Endometrial microvascular endothelial cells (primary cell): ENCODE data around the gene NUDT17. TPM values are rescaled to one million over a fixed set of nuclear protein-coding genes. Genes with fewer than 3 reads are reported as not detected.

ENCODE experiments used
- in situ Hi-C: cut with HindIII; loops from 2 replicates; pipeline ENCODE4 v1.10.0; 2017; ENCODE audit warnings: low sequenced_read_pairs, low pct_unique_long_range_greater_than_20kb; ENCODE audit errors: inconsistent ontology term
- total RNA-seq: library from RNA; depleted of rRNA; stranded (reverse); fragments of >200 nt; gene quantifications from one replicate; pipeline ENCODE4 v1.2.3, GENCODE V29; 2015; ENCODE audit errors: inconsistent ontology term

The NUDT17 gene
- total RNA-seq, 1 donor from 2014 or later = 5.4 TPM

DNA sequence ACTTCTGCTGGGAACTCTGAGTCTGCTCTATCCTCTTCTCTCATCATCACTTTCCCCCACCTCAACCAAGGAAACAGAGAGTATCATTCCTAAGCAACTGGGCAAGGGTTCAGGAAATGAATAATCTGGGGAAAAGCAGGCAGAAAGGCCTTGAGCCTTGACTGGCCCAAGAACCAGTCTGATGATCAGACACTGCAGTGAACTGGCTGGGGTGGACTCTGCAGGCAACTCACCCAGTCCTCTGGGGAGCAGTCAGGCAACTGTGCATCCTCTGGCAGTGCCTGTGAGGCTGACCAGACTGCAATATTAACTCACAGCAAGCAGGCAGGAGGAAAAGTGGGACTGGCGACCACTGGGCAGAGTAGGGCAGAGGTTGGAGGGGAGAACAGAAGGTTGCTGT lies 39.2 kb downstream of the NUDT17 start:
- in situ Hi-C loops = no loop called here

- in situ Hi-C loops = no loop called here
Observed at GRCh38 chr1:145885738-145886287, 40.4 kb downstream of the NUDT17 start, which contains the start of gene ANKRD35. Gene ANKRD35, minus strand, starts transcription at chr1:145885866. Its CDS starts 108 bp downstream, at chr1:145885758.

- in situ Hi-C loops = no loop called here
Observed at GRCh38 chr1:145886390-145886789, 41.0 kb downstream of the NUDT17 start.

DNA sequence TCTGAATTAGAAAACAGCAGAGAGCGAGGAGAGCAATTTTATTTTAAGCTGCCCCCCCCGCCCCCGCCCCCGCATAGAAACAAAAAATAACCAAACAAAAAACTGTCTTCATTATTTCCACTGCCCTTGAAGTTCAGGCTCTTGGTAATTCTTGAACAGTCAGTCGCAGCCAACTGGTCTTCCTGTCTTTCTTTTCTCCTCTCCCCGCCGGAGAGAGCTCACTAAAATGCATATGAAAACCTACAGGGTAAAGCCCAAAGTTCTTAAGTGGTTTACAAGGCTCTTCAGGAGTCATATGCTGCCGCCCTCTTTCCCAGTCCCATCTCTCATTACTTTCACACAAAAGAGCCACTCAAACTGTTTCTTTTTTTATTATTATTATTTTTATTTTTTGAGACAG lies 41.4 kb downstream of the NUDT17 start:
- in situ Hi-C loops = no loop called here

DNA sequence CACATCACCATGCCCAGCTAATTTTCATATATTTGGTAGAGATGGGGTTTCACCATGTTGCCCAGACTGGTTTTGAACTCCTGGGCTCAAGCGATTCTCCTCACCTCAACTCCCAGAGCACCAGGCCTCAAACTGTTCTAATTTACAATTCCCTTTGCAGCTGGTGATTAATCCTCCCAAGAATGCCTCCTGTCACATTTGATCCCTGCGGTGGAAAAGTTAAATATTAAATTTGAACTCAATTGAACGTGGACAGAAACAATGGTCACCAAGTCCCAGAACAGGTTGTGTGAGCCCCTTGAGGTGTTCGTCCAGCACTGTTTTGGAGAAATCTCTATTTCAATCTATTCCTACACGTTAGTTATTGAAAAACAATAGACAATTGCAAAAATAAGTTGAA lies 42.2 kb downstream of the NUDT17 start:
- in situ Hi-C loops = no loop called here

DNA sequence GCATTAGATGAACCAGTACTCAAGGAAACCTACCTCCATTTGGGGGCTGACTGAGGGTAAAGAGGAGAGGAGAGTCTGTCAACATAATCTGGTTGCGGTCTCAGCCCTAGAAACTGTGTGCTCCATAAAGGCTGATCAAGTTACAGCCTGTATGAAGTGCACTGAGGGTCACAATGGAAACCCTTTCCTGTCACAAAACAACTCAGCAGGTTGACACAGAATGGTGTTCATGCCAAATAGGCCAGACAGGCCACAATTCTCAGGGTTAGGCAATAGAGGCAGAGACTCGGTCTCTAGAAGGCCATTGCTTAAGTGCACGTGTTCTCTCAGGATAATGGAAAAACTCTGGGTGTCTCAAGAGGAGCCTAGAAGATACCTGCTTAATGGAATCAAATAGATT lies 44.3 kb downstream of the NUDT17 start:
- in situ Hi-C loops = no loop called here

DNA sequence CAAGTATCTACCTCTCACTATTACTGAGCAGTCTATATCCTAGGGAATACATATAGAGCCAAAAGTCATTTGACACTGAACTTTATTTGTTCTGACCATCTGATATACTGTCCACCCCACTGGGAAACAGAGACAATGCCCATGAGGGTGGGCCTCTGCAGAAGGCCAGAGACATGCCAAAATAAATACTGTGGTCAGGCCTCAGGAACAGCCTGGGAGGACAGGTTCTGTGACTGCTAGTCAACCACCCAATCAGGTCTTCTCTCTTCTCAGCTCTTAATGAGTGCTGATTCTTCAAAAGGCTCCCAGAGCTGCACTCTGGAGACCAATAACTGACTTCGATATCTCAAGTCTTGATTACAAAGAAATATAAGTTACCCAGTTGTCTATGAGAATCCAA lies 45.7 kb downstream of the NUDT17 start:
- in situ Hi-C loops = no loop called here

GRCh38 chr1:145891587-145892485 lies 46.4 kb downstream of the NUDT17 start:
- in situ Hi-C loops = no loop called here

DNA sequence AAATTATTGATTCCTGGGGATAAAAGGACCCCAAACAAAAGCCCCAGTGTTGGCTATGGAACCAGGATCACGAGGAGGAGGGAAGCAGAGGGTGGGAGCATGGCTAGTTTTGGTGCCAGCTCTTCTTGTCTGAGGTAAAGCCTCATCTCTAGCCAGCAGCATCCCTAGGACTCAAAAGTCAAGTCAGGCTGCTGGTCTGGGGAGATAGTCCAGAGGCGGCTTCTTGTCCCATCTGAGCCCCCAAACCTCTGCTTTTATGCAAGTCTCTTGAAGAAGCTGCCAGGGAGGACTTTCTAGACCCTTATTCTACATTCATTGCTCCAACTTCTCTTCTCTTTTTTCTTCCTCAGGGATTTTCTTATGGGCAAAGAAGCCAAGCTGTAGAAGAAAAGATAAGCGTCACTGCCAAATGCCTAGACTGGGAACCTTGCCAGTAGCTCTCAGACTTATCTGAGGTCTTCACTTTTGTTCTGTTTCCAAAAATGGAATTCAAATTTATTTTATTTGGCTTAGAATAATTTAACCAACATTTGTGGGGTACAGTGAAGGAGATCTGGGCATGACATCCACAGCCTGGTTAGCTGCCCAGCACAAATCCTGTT lies 47.2 kb downstream of the NUDT17 start:
- in situ Hi-C loops = no loop called here

DNA sequence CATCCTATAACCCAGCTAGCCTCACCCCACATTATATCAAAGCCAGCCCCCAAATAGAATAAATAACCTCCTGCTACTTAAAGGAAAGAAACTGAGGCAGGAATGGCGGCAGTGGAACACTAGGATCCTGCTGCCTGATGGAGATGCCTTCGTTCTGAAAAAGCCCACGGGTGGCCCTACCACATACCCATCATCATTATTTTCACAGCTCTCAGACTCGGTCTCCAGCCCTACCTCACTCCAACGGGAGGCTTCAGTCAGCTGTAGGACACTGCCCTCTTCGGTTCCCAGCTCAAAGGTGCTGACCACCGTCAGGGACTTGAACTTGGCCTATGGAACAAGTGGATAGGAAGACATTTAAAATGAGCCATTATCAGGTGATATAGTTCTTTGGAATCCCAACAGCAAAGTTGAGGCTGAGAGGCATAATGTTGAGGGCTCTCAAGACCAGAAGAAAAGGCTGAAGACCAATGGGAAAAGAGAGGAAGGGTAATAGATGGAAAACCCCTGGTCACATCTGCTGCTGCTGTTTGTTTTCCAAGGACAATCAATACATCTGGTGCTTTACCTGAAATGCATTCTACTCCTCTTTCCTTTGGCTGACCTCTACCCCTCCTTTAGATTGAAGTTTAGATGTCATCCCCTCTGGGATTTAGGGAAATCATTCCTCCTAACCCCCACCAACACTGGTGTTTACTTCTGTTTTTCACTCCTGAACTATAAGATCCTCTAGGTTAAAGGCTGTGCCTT lies 48.1 kb downstream of the NUDT17 start:
- in situ Hi-C loops = no loop called here

DNA sequence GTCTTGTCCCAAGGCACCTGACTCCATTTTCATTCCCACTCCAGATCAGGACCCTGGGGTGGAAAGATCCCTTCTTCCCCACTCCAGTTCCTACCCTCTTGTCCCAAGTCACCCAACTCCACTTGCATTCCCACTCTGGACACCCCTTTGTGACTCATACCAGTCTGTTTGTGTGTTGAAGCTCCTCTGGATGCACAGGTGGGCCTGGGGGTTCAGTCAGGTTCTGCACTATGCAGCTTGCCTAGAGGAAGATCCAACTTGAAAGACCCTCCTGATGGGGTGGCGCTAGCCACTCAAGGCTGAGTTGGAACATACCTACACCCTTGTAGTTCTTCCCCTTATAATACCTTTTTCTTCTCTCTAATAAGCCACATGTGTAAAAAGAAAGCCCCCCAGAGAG lies 50.0 kb downstream of the NUDT17 start:
- in situ Hi-C loops = no loop called here

DNA sequence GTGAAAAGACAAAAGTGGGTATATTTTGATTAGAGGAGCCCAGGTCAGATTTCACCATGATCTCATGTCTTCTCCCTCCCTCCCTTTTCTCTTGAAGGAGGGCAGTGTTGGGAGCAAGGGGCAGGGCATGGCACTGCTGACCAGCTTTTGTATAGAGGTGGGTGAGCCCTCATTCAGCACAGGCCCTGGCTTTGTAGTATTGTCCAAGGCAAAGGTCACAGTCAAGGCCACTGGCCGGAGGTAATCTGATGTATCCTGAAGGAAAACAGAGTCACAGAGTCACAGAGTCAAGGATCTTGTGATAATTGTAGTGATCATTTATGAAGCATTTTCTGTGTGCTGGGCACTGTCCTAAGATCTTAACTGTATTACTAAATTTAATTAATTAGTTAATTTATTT lies 52.5 kb downstream of the NUDT17 start:
- in situ Hi-C loops = no loop called here

Other genes starting within 250 kb of the NUDT17 start
- gene GPR89A, start 237.6 kb upstream of the NUDT17 start, total RNA-seq = 47.6 TPM
- not detected for gene PDZK1, start 138.3 kb upstream of the NUDT17 start, total RNA-seq
- not detected for gene CD160, start 126.1 kb upstream of the NUDT17 start, total RNA-seq
- gene RNF115, start 21.5 kb upstream of the NUDT17 start, total RNA-seq = 13.0 TPM
- 30.4 TPM for gene POLR3C, start 21.4 kb upstream of the NUDT17 start, total RNA-seq
- gene PIAS3, start 13.5 kb downstream of the NUDT17 start, total RNA-seq = 40.0 TPM
- gene ANKRD35, start 40.2 kb downstream of the NUDT17 start, total RNA-seq = 0.93 TPM
- gene ITGA10, start 64.4 kb downstream of the NUDT17 start, total RNA-seq = 5.0 TPM
- 39.3 TPM for gene PEX11B, start 73.1 kb downstream of the NUDT17 start, total RNA-seq
- gene RBM8A, start 81.9 kb downstream of the NUDT17 start, total RNA-seq = 224 TPM
- 46.2 TPM for gene LIX1L, start 112.4 kb downstream of the NUDT17 start, total RNA-seq
- 0.46 TPM for gene ANKRD34A, start 118.9 kb downstream of the NUDT17 start, total RNA-seq
- gene POLR3GL, start 119.1 kb downstream of the NUDT17 start, total RNA-seq = 11.2 TPM
- gene TXNIP, start 150.9 kb downstream of the NUDT17 start, total RNA-seq = 60.7 TPM
- gene HJV, start 176.1 kb downstream of the NUDT17 start, total RNA-seq = not detected